GM18868 (cell line): ENCODE measurements around the gene IQSEC1.

Source experiments
- ATAC-seq: cut with Tn5 transposase; IDR thresholded peaks from one replicate; pipeline ENCODE4 v1.9.1; 2021; ENCODE audit warnings: mild to moderate bottlenecking, moderate library complexity; ENCODE audit not compliant: unreplicated experiment

Gene IQSEC1

GRCh38 chr3:12961007-12961696, 112.1 kb downstream of the IQSEC1 start:
- no peak for ATAC-seq

GRCh38 chr3:12960497-12960896, 112.7 kb downstream of the IQSEC1 start:
- no peak for ATAC-seq

- ATAC-seq = peak; percentile 44
Observed at GRCh38 chr3:12959838-12960378, 113.3 kb downstream of the IQSEC1 start.

GRCh38 chr3:12959410-12959809, 113.8 kb downstream of the IQSEC1 start:
- no peak for ATAC-seq

GRCh38 chr3:12957824-12958792, 115.1 kb downstream of the IQSEC1 start:
- no peak for ATAC-seq

- ATAC-seq = no peak
Observed at GRCh38 chr3:12957339-12957738, 115.9 kb downstream of the IQSEC1 start.

GRCh38 chr3:12956316-12956660, 116.9 kb downstream of the IQSEC1 start:
- ATAC-seq = no peak

GRCh38 chr3:12955651-12956315, 117.4 kb downstream of the IQSEC1 start:
- no peak for ATAC-seq

GRCh38 chr3:12954891-12955650, 118.2 kb downstream of the IQSEC1 start:
- peak; percentile 62 for ATAC-seq

GRCh38 chr3:12954180-12954579, 119.0 kb downstream of the IQSEC1 start:
- no peak for ATAC-seq

GRCh38 chr3:12953201-12953995, 119.8 kb downstream of the IQSEC1 start:
- ATAC-seq = no peak

GRCh38 chr3:12952343-12953200, 120.7 kb downstream of the IQSEC1 start:
- ATAC-seq = no peak

- ATAC-seq = peak; percentile 55
Observed at GRCh38 chr3:12948891-12949711, 124.1 kb downstream of the IQSEC1 start.

- ATAC-seq = no peak
Observed at GRCh38 chr3:12948371-12948770, 124.9 kb downstream of the IQSEC1 start.

- no peak for ATAC-seq
Observed at GRCh38 chr3:12947504-12948369, 125.5 kb downstream of the IQSEC1 start.

- no peak for ATAC-seq
Observed at GRCh38 chr3:12946649-12947316, 126.4 kb downstream of the IQSEC1 start.
